ENCODE data around the gene SLC17A7.
A peak's percentile ranks its signal among the peaks of the same experiment; 100 is the strongest.

The SLC17A7 gene

GRCh38 chr19:49415810-49416200 lies 25.5 kb downstream of the SLC17A7 start:
- Histone ChIP-seq H3K9me3 (ENCODE audit: low read depth, low read length) (no peaks in the 10 kb centered on the region), H3K36me3 (ENCODE audit: insufficient read depth, low read length) (no peaks in the 10 kb centered on the region), H3K4me3 (no peak overlapping the region), H3K9ac (ENCODE audit: insufficient read length) (no peak overlapping the region), H3K27ac (0 out of 2 replicates have a peak overlapping the region, but pooled peaks have one; percentile 73)
- no peak for TF ChIP-seq POLR2AphosphoS5 (IDR thresholded peaks at IDR 0.05; ENCODE audit: borderline replicate concordance, low read depth, low read length)
- no peak for DNase-seq (ENCODE audit: low read depth, low spot score)

- TF ChIP-seq FOXP2 (optimal IDR thresholded peaks at IDR 0.05; ENCODE audit: control extremely low read depth, extremely low read length, insufficient read depth): no peak
- no peak for TF ChIP-seq POLR2AphosphoS5 (IDR thresholded peaks at IDR 0.05; ENCODE audit: borderline replicate concordance, low read depth, low read length)
- no peak for TF ChIP-seq EZH2 (IDR thresholded peaks at IDR 0.05)
- no peak overlapping the region for H3K4me3 ChIP-seq
- no peak for DNase-seq (ENCODE audit: low read depth, low spot score)
- no peak overlapping the region for H3K9ac ChIP-seq (ENCODE audit: insufficient read length)
- H3K36me3 ChIP-seq (ENCODE audit: insufficient read depth, low read length): no peaks in the 10 kb centered on the region
- H3K27ac ChIP-seq: peak overlapping the region; percentile 73
- no peaks in the 10 kb centered on the region for H3K9me3 ChIP-seq (ENCODE audit: low read depth, low read length)
These were observed 26.1 kb downstream of the SLC17A7 start for GRCh38 chr19:49415102-49415809.

DNA sequence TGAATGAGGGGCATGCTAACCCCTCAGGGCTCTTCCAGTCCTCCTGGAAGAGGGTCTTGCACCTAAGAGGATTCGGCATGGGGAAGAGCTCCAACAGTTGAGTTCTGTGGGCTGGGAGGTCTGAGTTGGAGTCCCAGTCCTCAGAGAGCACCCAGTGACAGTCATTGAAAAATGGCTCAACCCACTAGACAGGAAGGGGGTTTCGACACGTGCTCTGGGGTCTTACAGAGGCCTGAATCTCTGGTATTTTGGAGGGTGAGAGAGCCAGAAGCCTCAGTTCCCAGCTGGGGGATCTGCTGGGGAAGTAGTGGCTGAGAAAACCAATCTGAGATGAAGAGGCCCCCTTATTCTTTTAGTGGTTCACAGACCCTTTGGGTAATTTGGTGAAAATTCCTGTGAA lies 27.1 kb downstream of the SLC17A7 start:
- peak overlapping the region; percentile 98 for H3K27ac ChIP-seq
- TF ChIP-seq POLR2AphosphoS5 (IDR thresholded peaks at IDR 0.05; ENCODE audit: borderline replicate concordance, low read depth, low read length): no peak
- no peak for TF ChIP-seq EZH2 (IDR thresholded peaks at IDR 0.05)
- TF ChIP-seq FOXP2 (optimal IDR thresholded peaks at IDR 0.05; ENCODE audit: control extremely low read depth, extremely low read length, insufficient read depth): no peak
- no peaks in the 10 kb centered on the region for H3K9me3 ChIP-seq (ENCODE audit: low read depth, low read length)
- peak overlapping the region; percentile 14 for H3K9ac ChIP-seq (ENCODE audit: insufficient read length)
- no peak overlapping the region for H3K4me3 ChIP-seq
- DNase-seq (ENCODE audit: low read depth, low spot score): no peak
- no peaks in the 10 kb centered on the region for H3K36me3 ChIP-seq (ENCODE audit: insufficient read depth, low read length)

DNA sequence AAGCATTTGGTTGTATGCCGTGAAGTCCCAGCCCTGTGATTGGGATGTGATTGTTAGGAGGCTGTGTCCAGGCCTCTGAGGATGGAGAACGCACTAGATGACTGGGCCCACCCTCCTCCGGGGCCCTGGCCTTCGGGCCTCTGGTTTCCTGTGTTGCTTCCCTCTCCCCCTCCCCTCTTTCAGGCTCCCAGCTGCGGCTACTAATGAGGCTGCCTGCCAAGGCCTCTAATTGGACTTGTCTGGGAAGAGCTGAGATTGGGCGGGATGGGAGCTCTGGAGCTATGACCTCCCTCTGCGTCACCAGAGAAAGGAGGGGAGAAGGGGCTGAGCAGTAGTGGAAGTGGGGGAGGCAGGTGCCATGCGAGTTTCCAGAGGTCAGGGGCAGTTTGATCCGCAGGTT lies 28.0 kb downstream of the SLC17A7 start:
- H3K9me3 ChIP-seq (ENCODE audit: low read depth, low read length): no peaks in the 10 kb centered on the region
- peak overlapping the region; percentile 56 for H3K4me3 ChIP-seq
- H3K27ac ChIP-seq: peak overlapping the region; percentile 98
- TF ChIP-seq POLR2AphosphoS5 (IDR thresholded peaks at IDR 0.05; ENCODE audit: borderline replicate concordance, low read depth, low read length): no peak; the same call in 1 of the 2 replicates
- TF ChIP-seq FOXP2 (optimal IDR thresholded peaks at IDR 0.05; ENCODE audit: control extremely low read depth, extremely low read length, insufficient read depth): no peak
- no peak for TF ChIP-seq EZH2 (IDR thresholded peaks at IDR 0.05)
- H3K9ac ChIP-seq (ENCODE audit: insufficient read length): peak overlapping the region; percentile 61
- no peaks in the 10 kb centered on the region for H3K36me3 ChIP-seq (ENCODE audit: insufficient read depth, low read length)
- no peak for DNase-seq (ENCODE audit: low read depth, low spot score)

DNA sequence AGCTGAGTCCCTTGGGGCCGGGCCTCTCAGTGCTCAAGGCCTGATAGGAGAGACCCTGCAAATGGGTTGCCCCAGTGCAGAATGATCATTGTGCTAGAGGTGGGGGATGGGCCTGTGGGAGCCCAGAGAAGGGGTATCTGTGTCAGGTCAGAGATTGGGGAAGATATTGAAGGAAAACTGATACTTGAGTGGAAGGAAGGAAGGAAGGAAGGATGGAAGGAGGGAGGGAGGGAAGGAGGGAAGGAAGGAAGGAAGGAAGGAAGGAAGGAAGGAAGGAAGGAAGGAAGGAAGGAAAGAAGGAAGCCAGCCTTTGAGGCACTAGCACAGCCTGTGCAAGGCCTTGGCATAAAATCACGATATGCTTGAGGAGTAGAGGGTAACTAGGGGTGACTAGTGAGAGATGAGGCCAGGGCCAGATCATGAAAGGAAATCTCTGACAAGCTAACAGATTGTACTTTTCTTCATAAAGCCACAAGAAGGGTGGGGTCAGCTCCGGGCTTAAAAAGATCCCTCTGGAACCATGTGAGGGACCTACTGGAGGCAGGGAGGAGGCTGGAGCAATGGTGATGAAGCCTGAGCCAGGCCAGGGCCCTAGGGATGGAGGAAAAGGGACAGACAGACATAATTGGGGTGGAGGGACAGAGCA lies 29.5 kb downstream of the SLC17A7 start:
- DNase-seq (ENCODE audit: low read depth, low spot score): peak; percentile 81
- Histone ChIP-seq H3K27ac (peak overlapping the region; percentile 98), H3K9me3 (ENCODE audit: low read depth, low read length) (no peaks in the 10 kb centered on the region), H3K36me3 (ENCODE audit: insufficient read depth, low read length) (no peaks in the 10 kb centered on the region), H3K4me3 (peak overlapping the region; percentile 56), H3K9ac (ENCODE audit: insufficient read length) (peak overlapping the region; percentile 76)
- TF ChIP-seq EZH2 (IDR thresholded peaks at IDR 0.05) (no peak), POLR2AphosphoS5 (IDR thresholded peaks at IDR 0.05; ENCODE audit: borderline replicate concordance, low read depth, low read length) (peak; percentile 64; the same call in 1 of the 2 replicates)

GRCh38 chr19:49409441-49410029 lies 31.8 kb downstream of the SLC17A7 start:
- no peaks in the 10 kb centered on the region for H3K36me3 ChIP-seq (ENCODE audit: insufficient read depth, low read length)
- H3K9ac ChIP-seq (ENCODE audit: insufficient read length): no peak overlapping the region
- H3K4me3 ChIP-seq: no peak overlapping the region
- peak overlapping the region; percentile 79 for H3K27ac ChIP-seq
- TF ChIP-seq EZH2 (IDR thresholded peaks at IDR 0.05): no peak
- TF ChIP-seq FOXP2 (optimal IDR thresholded peaks at IDR 0.05; ENCODE audit: control extremely low read depth, extremely low read length, insufficient read depth): no peak
- no peak for TF ChIP-seq POLR2AphosphoS5 (IDR thresholded peaks at IDR 0.05; ENCODE audit: borderline replicate concordance, low read depth, low read length)
- no peaks in the 10 kb centered on the region for H3K9me3 ChIP-seq (ENCODE audit: low read depth, low read length)
- no peak for DNase-seq (ENCODE audit: low read depth, low spot score)

DNA sequence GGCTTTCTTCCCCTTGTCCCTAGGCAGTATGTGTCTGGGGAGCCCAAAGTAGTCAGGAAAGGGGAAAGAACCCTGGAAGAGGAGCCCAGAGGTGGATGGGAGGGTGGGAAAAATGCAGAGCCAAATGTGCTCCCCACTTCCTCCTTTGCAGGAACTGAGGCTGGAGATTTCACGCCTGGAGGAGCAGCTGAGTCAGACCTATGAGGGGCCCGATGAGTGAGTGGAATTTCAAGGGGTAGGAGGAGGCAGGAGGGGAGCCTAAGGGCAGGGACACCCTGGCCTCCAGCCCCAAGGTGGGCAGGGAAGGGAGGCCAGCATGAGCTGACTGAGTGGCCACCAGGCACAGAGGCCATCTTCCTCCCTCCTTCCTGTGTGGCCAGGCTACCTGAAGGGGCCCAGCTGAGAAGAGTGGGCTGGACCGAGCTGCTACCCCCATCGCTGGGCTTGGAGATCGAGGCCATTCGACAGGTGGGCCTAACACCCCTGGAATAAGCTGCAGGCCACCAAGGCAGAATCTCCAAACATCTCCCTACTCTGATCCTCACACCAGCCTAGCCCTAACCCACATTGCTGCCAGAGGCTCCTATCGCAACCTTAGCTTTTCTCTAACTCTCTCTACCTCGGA lies 32.4 kb downstream of the SLC17A7 start:
- peak overlapping the region; percentile 79 for H3K27ac ChIP-seq
- H3K9me3 ChIP-seq (ENCODE audit: low read depth, low read length): no peaks in the 10 kb centered on the region
- no peak for TF ChIP-seq EZH2 (IDR thresholded peaks at IDR 0.05)
- TF ChIP-seq POLR2AphosphoS5 (IDR thresholded peaks at IDR 0.05; ENCODE audit: borderline replicate concordance, low read depth, low read length): no peak
- no peak for TF ChIP-seq FOXP2 (optimal IDR thresholded peaks at IDR 0.05; ENCODE audit: control extremely low read depth, extremely low read length, insufficient read depth)
- H3K36me3 ChIP-seq (ENCODE audit: insufficient read depth, low read length): no peaks in the 10 kb centered on the region
- no peak overlapping the region for H3K4me3 ChIP-seq
- no peak for DNase-seq (ENCODE audit: low read depth, low spot score)
- H3K9ac ChIP-seq (ENCODE audit: insufficient read length): peak overlapping the region; percentile 56

DNA sequence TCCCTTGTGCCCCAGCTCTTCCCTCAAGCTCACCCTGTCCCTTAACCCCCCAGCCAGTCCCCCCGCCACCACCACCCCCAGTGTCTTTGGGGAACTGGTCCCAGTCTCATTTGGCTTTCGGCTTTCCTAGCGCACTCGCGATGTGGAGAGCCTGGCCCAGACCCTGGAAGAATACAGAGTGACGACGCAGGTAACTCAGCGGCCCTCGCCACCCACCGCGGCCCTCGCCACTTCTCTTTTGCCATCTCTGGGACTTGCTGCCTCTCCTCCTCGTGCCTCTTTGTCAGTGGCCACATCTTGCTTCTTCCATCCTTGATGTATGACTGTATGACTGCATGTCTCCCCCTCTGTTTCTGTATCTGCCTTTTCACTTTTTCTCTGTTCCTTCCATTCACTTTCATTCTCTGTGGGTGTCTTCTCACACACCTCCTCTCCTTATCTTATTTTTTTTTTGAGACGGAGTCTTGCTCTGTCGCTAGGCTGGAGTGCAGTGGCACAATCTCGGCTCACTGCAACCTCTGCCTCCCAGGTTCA lies 33.8 kb downstream of the SLC17A7 start:
- Histone ChIP-seq H3K9me3 (ENCODE audit: low read depth, low read length) (no peaks in the 10 kb centered on the region), H3K4me3 (no peak overlapping the region), H3K27ac (0 out of 2 replicates have a peak overlapping the region, but pooled peaks have one; percentile 79), H3K9ac (ENCODE audit: insufficient read length) (no peak overlapping the region), H3K36me3 (ENCODE audit: insufficient read depth, low read length) (no peaks in the 10 kb centered on the region)
- no peak for DNase-seq (ENCODE audit: low read depth, low spot score)
- TF ChIP-seq EZH2 (IDR thresholded peaks at IDR 0.05) (no peak), FOXP2 (optimal IDR thresholded peaks at IDR 0.05; ENCODE audit: control extremely low read depth, extremely low read length, insufficient read depth) (no peak), POLR2AphosphoS5 (IDR thresholded peaks at IDR 0.05; ENCODE audit: borderline replicate concordance, low read depth, low read length) (no peak)

Measured in SK-N-MC (cell line).